Daoy (cell line): ENCODE measurements around the gene ASB18. TPM values are rescaled to one million over a fixed set of nuclear protein-coding genes. Genes with fewer than 3 reads are reported as not detected.

Experiments
- DNase-seq: peaks from one replicate; pipeline ENCODE4 v3.0.0-alpha.2; 2015; ENCODE audit warnings: low read depth
- total RNA-seq: library from RNA; depleted of rRNA; stranded (reverse); fragments of >200 nt; shearing (Covaris generic); gene quantifications from 2 replicates; pipeline ENCODE4 v1.2.3, GENCODE V29; 2014

Gene ASB18
- total RNA-seq, 1 experiment from 2014 or later = not detected

DNA sequence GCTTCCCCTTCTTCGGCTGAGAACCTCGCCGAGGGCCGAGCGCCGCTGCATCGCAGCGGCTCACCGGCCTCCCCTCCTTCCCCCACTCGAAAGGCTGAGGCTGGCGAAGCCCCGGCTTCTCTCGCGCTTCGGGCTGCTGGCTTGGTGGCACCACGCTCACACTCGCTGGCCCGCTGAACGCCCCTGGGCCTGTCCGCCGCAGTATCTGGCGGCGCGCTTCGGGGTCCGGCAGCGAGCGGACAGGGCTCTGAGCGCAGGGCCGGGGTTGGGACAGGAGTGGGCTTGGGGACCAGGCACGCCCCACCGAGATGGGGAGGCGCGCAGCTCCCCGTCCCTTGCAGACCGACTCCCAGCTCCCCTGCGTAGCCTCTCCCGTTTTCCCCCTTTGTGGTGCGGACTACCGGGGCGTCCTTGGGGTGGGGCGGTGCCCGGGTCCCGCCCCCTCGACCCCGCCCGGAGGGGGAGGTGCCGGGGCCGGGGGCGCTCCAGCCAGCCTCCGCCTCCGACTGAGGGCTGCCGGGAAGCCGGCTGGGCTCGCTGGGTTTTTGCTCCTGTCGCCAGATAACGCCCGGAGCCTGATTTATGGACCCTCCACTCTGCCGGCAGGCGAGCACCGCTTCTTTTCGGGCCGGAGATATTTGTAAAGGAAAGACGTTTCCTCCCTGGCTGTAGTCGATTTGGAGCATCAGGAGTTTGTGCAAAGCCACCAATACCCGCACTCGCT lies 99.8 kb downstream of the ASB18 start:
- DNase-seq = no peak

DNA sequence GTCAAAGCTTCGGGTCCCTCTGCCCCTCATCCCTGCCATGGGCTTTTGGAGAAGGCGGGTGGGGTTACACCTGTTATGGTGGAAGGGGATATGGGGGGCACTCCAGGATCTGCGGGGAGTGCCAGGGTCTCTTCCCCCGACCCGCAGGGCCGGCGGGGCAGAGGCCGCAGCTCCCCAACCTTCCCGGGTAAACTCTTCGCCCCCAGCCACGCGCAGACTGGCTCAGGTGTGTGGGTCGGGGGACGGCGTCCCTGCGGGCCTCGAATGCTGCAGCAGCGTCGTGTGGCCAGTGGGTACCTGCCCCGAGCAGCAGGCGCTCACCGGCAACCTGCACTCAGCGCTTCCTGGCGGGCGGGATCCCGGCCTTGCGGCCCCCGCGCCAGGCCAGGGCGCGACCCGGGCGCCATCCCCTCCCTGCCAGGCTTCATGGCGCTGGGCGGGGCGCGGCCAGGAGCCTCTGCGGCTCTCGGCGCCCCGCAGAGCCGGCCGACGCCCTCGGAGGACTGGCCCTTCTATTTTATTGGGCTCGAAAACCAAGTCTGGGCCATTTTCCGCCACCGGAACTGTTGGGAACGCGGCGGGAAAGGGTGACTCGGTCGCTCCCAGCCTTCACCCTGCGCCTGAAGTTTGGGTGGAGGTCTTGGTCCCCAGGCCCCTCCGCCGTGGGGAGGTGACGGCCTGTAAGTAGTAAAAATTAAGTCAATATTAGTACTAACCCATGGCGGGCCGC lies 100.6 kb downstream of the ASB18 start:
- DNase-seq = no peak

DNA sequence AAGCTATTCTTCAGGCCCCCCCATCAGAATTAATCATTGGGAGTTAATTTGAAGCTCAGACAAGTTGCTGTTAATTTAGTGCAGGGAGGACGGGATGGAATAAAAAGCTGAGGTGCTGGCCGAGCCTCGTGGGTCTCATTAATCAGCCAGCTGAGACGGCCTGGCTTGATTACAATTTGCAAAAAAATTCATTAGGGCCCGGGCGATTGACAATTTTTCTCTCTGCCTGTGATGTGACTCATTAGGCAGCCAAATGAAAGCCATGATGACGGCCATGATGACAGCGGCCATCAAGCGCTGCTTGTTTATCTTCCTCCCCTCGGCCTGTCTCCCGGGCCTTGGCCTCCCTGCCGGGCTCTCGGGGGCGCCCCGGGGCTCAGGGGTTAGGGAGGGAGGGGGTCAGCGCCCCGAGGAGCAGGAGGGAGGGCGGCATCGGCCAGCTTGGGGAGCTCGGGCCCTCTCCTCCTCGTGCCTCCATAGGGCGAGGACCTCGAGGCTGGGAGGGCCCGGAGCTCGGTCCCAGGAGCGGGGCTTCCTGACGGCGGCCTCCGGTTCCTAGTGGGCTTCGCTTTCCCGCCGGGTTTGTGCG lies 101.2 kb downstream of the ASB18 start:
- no peak for DNase-seq

DNA sequence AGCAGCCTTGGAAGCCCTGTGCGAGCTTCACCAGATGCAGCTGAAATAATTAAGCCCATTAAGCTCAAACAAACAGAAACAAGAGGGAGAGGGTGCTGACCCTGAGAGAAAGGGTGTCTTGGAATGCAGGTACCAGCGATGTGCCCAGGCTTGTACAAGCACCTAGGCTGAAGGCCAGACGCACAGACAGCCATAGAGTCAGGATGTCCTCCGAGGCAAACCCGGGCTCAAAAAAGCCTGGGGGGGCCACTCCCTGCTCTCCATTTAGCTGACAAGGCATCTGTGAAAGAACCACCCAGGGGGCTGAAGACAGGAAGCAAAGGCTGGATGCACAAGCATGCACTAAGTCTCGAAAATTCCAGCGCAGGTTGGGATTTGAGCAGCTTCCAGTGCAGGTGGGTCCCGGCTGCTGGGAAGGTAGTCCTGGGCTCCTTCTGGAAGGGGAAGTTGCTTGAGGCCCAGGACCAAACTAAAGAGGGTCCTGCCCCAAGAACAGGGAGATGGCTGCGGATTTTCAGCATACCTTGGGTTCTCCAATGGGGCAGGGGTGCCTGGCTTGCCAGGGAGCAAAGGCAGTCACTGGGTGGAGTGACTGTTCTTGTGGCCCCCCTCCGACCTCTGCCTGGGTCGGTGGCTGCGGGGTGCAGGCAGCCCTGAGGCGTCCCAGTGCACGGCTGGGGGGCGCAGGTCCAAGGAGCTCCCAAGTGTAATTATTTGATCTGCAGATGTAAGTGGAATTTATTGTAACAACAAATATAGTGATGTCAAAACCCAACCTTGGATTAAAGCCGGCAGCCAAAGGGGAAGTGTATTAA lies 102.0 kb downstream of the ASB18 start:
- DNase-seq = no peak

DNA sequence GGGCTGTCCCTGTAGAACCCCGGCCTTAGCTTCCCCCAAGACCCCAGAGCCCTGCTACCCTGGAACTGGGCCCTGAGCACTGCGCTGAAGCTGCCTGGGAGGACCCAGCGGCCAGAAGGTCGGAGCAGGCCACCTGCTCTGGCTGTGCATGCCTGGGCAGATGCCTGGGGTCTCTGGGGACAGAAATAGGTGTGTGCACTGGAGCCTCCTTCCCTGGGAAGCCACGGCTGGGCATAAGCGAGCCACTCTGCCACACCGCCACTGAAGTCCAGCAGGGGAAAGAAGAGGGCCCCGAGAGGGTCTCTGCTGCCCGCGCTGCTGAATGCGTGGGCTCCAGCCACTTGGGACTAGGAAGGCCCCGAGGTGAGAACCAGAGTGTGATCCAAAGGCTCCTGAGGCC lies 102.7 kb downstream of the ASB18 start:
- DNase-seq = no peak

DNA sequence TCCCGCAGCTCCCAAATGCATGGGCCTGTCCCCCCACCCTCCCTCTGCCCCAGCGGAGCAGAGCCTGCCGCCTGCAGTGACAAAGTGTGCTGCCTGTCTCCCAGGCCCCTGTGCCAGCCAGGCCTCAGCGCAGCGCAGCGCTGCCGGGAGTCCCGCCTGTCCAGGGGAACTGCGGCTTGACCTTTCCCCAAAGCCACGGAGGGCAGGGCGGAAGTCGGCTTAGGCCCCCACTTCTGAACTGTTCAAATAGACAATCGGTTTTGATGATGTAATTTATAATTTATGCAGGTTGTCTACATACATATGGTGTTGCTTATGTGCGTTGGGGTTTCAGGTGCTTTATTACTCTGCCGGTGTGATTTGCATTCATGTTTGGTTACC lies 103.1 kb downstream of the ASB18 start:
- DNase-seq = no peak

DNA sequence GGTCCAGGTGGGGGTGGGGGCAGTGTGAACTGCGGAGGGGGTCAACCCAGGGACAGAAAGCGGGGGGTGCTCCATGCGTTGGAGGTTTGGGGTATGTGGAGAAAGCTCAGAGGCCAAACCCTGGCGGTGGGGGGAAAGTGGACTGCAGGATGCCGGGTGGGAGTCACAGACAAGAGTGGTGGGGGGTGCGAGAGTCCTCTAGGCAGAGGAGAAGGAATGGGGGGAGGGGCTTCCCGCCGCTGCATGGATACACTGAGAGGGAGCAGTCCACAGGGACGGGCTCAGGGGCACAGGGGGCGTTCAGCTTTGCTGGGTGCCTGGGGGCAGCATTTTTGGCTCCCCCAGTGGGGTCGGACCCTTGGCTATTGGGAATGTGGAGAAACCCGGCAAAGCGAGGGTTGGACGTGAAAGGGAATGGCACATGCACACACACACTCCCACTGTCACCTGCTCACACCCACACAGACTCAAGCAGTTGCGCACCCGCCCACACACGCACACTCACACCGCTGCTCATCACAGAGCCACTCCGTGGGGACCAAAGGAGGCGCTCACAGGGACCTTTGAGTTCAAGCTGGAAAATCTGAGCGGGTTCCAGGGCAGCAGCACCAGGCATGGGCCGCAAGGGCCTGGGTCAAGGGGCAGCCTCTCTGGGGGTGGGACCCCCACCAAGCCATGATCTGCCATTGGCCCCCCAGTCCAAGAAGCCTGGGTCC lies 103.7 kb downstream of the ASB18 start:
- no peak for DNase-seq

DNA sequence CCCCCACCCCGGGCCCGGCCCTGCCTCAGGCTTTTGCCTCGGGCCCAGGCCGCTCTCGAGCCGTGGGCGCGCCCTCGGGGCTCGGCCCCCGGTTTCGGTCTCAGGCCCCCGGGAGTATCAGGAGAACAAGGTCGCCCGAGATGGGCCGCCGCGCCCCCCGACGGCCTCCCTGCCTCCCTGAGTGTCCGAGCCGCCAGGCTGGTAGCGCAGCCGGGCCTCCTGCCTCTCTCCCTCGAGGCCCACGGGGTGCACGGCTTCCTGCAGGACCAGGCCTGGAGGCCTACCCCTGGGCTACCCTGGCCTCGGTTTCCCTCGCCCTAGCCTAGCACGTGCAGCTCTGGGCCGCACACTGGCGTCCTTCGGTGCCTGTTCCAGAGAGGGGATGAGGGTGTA lies 104.4 kb downstream of the ASB18 start:
- DNase-seq = no peak

DNA sequence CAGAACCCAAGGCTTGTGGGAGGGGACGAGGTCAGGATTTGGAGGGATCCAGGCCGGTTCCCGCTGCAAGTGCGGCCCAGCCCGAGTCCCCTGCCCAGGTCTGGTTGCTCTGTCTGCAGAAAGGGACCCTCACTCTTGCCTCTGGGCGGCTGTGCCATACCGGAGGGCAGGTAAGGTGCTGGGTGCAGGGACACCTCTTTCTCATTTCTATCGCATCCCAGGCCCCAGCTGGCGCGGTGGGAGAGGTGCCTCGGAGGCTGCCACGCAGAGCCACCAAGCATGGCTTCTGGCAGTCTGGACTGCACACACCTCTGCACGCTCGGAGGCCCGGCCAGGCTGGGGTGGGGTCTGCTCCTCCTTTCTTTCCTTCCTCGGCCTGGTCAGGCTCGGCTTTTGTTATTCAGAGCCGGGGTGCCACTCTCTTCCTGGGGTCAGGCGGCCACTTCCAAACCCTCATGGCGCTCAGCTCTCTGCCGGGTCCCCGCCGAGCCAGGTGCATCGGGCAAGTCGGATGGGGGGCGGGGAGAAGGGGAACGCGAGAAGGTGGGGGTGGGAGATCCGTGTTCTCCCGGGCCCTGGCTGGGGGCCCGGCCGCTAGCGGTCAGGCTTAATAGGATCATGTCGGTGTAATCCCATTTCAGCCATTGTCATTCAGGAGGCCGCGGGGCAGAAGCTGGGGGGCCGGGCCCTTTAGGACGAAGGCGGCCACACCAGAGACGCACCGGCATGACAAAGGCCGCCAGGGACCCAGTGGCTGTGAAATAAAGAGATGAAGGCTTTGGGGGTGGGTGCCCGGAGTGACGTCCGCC lies 105.0 kb downstream of the ASB18 start:
- no peak for DNase-seq

DNA sequence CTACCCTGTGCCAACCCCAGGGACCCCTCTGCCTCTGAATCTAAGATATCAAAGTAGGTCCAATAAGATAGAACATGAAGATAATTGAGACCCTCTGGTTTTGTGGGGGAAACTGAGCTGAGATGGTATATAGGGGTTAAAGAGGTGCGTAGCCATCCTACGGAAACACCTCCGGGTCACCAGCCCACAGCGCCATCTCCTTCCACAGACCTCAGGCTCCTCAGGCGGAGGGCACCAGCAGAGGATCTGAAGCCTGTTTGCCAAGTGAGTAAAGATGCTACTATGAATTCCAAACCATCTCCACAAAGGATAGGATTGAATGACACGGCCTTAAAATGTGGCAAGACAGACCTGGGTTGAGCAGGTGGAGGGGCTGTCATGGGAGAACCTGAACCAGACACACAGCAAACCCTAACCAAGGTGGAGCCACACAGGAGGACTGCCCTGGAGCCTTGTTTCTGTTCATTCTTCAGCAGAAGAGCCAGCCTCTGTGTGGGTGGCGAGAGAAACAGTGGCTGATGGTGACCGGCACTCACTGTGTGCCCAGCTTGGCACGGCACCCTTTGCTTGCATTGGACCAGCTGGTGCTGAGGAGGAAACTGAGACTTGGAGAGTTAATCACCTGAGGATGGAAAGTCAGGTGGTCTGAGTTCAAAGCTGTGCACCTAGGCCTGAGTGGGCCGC lies 106.2 kb downstream of the ASB18 start:
- DNase-seq = no peak

DNA sequence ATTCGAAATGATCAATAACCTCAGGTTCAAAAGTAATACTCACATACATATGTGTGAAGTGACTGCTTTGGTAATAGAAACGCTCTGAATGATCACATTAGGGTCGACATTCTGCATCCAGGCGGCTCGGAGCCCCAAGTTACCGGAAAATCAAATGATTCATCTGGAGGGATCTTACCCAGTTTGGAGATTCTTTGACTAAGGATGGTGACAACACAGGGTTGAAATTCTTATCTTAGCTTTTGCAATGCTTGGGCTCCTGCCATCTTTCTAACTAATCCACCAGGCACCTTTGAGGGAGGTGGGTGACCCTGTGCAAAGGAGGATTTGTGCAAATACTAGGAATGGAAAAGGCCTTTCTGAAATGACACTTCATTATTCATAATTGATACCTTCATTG lies 106.8 kb downstream of the ASB18 start:
- no peak for DNase-seq

DNA sequence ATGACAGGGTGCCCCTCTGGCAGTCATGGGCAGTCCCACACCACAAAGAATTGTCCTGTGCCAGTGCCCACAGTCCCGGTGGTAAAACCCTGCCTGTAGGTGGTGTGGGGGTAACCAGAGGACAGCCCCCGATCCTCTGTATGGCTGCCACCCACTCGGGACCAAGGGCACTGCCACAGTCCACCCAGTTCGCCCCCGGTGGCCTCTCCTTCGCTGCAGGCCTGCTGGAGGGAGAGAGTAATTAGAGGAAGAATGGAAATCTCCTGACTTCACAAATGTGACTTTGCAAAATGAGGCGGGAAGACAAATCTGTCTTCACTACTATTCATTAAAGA lies 107.4 kb downstream of the ASB18 start:
- DNase-seq = no peak

DNA sequence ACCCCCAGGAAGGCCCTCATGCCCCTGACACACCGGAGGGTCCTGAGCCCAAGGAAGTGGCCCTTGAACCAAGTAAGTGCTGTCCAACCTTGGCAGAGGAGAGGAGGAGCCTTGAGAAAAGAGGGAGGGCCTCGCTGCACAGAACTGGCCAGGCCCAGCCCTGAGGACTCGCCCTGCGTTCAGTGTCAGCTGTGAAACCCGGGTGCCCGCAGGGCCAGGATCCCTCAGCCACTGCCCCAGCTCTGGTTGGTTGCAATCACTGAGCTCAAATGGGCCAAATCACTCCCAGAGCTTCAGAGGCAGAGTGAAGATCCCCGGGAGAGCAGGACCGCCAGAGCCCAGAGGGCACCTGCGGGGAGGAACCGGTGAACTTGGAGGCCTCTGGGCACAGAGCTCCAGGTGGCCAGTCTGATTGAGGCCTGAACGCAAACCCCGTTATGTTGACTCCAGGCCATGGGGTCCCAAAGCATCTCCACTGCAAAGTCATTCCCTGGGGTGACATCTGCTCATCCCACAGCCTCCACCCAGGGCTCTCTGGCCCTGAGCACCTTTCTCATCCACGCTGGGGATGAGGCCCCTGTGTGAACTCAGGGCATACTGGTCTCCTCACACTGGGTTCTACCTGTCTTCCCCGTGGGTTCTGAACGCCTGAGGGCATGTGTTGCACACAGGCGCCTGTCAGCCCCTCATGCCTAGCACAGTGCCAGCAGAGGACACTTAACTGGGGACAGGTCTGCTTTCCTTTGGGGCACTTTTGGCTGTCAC lies 107.9 kb downstream of the ASB18 start:
- DNase-seq = no peak

DNA sequence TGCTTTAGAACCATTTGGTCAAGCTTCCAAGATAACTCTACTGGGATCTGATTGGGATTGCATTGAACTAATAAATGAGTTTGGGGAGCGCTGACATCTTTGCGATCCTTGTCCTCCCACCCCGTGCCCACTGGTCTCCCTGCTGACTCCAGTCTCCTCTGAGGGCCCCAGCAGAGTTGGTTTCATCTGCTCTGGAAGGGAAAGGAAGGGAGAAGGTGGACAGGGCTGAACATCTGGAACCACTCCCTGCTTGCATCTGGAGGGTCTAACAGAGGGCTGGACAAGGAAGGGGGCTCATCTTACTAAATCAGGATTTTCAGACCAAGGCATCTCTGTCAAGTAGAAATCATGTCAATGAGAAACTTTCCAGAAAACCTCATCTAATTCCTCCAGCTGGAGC lies 108.8 kb downstream of the ASB18 start:
- no peak for DNase-seq

DNA sequence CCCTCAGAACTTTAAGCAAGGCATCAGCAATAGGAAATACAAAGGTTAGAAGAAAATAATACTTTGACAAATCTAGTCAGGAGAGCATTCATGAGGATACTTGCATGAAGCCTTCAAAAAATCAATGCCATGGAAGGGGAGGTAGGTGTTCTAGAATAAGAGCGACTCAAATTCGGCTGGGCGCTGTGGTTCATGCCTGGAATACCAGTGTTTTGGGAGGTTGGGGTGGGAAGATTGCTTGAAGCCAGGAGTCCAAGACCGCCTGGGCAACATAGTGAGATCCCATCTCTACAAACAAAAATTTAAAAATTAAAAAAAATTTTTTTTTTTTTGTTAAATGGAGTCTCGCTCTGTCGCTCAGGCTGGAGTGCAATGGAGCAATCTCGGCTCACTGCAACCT lies 117.8 kb downstream of the ASB18 start:
- DNase-seq = no peak

DNA sequence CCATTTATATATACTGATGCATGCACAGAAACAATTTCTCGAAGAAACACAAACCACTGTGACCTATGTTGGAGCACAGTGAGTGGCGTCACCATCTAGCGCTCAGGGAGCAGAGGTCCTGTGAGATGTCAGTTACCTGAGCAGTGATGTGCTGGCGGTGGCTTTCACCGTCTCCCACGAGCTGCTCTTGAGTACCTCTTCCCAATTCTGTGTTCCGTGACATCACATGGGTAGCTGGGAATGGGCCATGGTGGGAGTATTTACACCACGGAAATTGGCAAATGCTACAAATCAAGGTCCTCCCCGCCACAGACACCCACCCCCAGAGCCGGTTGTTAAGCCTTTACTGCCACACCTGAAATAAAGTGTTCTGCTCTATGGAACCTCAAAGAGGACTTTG lies 120.4 kb downstream of the ASB18 start:
- DNase-seq = no peak
